PFSK-1 (cell line): ENCODE results near the gene ADGRG3.

Experiments
- POLR2AphosphoS5 ChIP-seq: IDR thresholded peaks from 2 replicates; pipeline ENCODE4 v1.6.1; 2012; ENCODE audit warnings: low read depth, mild to moderate bottlenecking, control low read depth, low read length, moderate library complexity
- SIN3A ChIP-seq: IDR thresholded peaks from 2 replicates; pipeline ENCODE4 v1.6.1; 2012; ENCODE audit warnings: mild to moderate bottlenecking, low read length, moderate library complexity, borderline replicate concordance; ENCODE audit not compliant: insufficient read depth
- TAF1 ChIP-seq: IDR thresholded peaks from 2 replicates; pipeline ENCODE4 v1.6.1; 2012; ENCODE audit warnings: low read length, control low read depth, borderline replicate concordance; ENCODE audit not compliant: insufficient read depth
- TF ChIP-seq, protein P1 (sequence below), 2 experiments: IDR thresholded peaks; 2 replicates each; pipeline versions ENCODE4 v1.6.1 to v1.8.0; 2011 to 2012; ENCODE audit warnings: low read depth in 2 of 2, low read length in 2 of 2, control low read depth in 1 of 2, inconsistent platforms in 1 of 2, mild to moderate bottlenecking in 1 of 2, moderate library complexity in 1 of 2; ENCODE audit not compliant: insufficient read depth in 1 of 2

DNA sequence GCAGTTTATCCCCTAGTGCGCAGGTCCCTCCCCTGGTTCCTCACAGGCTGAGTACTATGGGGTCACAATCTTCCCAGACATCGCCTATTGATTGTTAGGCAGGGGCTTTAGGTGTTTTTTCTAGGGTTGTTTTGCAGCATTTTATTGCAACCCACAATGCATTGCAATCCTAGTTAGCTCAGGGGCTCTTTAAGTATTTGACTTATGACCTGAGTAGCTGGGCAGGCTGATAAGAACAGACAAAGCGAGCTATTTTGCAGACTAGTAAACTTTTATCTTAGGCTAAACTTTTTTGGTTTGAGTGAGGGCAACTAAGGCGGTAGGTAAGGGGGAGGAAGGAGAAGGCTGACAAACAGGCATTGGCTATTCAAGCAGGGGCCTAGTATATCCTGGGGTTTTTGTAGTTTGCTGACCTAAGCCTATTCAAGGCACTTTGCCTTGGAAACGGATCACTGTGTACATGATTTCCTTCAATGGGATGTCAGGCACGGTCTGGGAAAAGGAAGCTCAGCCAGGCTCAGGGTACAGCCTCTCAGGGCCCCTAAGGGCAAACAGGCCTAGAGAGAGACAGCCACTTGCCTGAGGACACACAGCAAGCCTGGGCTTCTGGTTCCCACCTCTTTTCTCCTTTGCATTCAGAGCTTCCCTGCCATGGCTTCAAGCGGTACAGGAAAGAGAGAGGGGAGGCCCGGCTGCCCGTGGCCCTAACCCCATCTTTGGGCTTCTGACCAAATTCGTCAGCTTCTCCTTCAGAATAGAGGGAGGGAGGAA, 32.9 kb downstream of the ADGRG3 start:
- TF ChIP-seq TAF1 (no peak), POLR2AphosphoS5 (no peak), SIN3A (no peak)
- TF ChIP-seq, protein P1, sequence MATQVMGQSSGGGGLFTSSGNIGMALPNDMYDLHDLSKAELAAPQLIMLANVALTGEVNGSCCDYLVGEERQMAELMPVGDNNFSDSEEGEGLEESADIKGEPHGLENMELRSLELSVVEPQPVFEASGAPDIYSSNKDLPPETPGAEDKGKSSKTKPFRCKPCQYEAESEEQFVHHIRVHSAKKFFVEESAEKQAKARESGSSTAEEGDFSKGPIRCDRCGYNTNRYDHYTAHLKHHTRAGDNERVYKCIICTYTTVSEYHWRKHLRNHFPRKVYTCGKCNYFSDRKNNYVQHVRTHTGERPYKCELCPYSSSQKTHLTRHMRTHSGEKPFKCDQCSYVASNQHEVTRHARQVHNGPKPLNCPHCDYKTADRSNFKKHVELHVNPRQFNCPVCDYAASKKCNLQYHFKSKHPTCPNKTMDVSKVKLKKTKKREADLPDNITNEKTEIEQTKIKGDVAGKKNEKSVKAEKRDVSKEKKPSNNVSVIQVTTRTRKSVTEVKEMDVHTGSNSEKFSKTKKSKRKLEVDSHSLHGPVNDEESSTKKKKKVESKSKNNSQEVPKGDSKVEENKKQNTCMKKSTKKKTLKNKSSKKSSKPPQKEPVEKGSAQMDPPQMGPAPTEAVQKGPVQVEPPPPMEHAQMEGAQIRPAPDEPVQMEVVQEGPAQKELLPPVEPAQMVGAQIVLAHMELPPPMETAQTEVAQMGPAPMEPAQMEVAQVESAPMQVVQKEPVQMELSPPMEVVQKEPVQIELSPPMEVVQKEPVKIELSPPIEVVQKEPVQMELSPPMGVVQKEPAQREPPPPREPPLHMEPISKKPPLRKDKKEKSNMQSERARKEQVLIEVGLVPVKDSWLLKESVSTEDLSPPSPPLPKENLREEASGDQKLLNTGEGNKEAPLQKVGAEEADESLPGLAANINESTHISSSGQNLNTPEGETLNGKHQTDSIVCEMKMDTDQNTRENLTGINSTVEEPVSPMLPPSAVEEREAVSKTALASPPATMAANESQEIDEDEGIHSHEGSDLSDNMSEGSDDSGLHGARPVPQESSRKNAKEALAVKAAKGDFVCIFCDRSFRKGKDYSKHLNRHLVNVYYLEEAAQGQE (IDR thresholded peaks at IDR 0.05; ENCODE audit: insufficient read depth in 1 of 2, low read depth in 2 of 2, low read length in 2 of 2): no peak
